HEK293T (cell line): ENCODE data around the gene ELAVL4.

Experiments
- FOXA1 ChIP-seq: fragments of 450-650 bp; IDR thresholded peaks from 2 replicates; pipeline ENCODE4 v1.6.1; 2016; ENCODE audit warnings: mild to moderate bottlenecking
- FOXM1 ChIP-seq: fragments of 450-650 bp; IDR thresholded peaks from 2 replicates; pipeline ENCODE4 v1.6.1; 2017; ENCODE audit warnings: mild to moderate bottlenecking, borderline replicate concordance
- L3MBTL2 ChIP-seq: fragments of 450-650 bp; conservative IDR thresholded peaks from 2 replicates; pipeline ENCODE4 v1.6.1; 2016; ENCODE audit warnings: mild to moderate bottlenecking
- SP1 ChIP-seq: fragments of 450-650 bp; IDR thresholded peaks from 2 replicates; pipeline ENCODE4 v1.6.1; 2017
- SUZ12 ChIP-seq: fragments of 450-650 bp; IDR thresholded peaks from 2 replicates; pipeline ENCODE4 v1.6.1; 2016; ENCODE audit warnings: mild to moderate bottlenecking
- ZNF384 ChIP-seq: fragments of 450-650 bp; IDR thresholded peaks from 2 replicates; pipeline ENCODE4 v1.6.1; 2016

GRCh38 chr1:50179639-50180038 lies 70.9 kb downstream of the ELAVL4 start:
- TF ChIP-seq SP1 = no peak
- no peak for TF ChIP-seq FOXA1
- TF ChIP-seq ZNF384 = no peak
- no peak for TF ChIP-seq FOXM1
- no peak for TF ChIP-seq L3MBTL2
- no peak for TF ChIP-seq SUZ12
